ENCODE results near the gene BOLA1. TPM values are rescaled to one million over a fixed set of nuclear protein-coding genes. Genes with fewer than 3 reads are reported as not detected.
"Not testable (repeated sequence)": the region's sequence is repeated elsewhere in the genome, so short reads cannot be mapped to it uniquely, and the experiment has no call there.

BOLA1 gene
- total RNA-seq, result 19.4 TPM
- long read RNA-seq, transcript BOLA1-202 (2 exons, 859 nt), result major isoform, 6 of 8 reads
- long read RNA-seq, partial matches to known transcripts, result 1 of 8 reads
- long read RNA-seq, other reads (novel, unspliced or antisense), result 1 of 8 reads

- no peaks in the 10 kb centered on the region for H3K36me3 ChIP-seq
- H3K9me3 ChIP-seq (replicated peaks), result no peaks in the 10 kb centered on the region
- peaks cover 19% of the 10 kb centered on the region for H3K4me1 ChIP-seq
- H3K27me3 ChIP-seq (ENCODE audit: low read depth), result no peaks in the 10 kb centered on the region
- H3K4me3 ChIP-seq, result peak within 1 kb of the TSS; percentile 79
- peak; percentile 94 for DNase-seq
- peak within 1 kb of the TSS; percentile 92 for H3K27ac ChIP-seq (replicated peaks)
- intact Hi-C loops (cut with micrococcal nuclease), result no loop called here
- TF ChIP-seq, protein P1, sequence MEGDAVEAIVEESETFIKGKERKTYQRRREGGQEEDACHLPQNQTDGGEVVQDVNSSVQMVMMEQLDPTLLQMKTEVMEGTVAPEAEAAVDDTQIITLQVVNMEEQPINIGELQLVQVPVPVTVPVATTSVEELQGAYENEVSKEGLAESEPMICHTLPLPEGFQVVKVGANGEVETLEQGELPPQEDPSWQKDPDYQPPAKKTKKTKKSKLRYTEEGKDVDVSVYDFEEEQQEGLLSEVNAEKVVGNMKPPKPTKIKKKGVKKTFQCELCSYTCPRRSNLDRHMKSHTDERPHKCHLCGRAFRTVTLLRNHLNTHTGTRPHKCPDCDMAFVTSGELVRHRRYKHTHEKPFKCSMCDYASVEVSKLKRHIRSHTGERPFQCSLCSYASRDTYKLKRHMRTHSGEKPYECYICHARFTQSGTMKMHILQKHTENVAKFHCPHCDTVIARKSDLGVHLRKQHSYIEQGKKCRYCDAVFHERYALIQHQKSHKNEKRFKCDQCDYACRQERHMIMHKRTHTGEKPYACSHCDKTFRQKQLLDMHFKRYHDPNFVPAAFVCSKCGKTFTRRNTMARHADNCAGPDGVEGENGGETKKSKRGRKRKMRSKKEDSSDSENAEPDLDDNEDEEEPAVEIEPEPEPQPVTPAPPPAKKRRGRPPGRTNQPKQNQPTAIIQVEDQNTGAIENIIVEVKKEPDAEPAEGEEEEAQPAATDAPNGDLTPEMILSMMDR (IDR thresholded peaks at IDR 0.05; ENCODE audit: borderline replicate concordance), result no peak
These were observed at the start of gene BOLA1 for GRCh38 chr1:149899460-149900284. Gene BOLA1 (plus strand): TSS chr1:149899568. CDS start chr1:149900060, 492 bp downstream.

DNA sequence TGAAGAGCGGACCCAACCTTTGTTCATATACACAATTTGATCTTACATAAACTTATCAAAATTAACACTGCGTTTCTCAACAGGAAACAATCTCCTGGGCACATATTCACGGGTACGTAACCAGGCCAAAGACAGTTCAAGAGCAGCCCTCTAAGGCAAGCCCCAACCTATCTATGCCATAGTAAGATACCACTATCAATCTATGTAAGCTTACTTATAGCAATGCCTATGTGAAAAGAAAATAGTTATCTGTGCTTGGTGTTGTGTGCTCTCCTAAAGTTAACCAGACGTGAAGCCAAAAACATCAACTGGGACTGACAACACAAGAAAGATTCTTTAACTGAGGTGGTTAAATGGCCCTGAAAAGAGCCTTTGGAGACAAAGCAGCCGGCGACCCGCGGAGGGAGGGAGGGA is 49.4 kb upstream of the BOLA1 start:
- Histone ChIP-seq H3K36me3 (no peaks in the 10 kb centered on the region), H3K4me3 (peak overlapping the region; percentile 69), H3K27ac (replicated peaks) (peak overlapping the region; percentile 70), H3K27me3 (ENCODE audit: low read depth) (no peaks in the 10 kb centered on the region), H3K9me3 (replicated peaks) (no peaks in the 10 kb centered on the region), H3K4me1 (peaks cover 41% of the 10 kb centered on the region)
- no peak for DNase-seq
- intact Hi-C loops (cut with micrococcal nuclease), result no loop called here
- TF ChIP-seq, protein P1 (IDR thresholded peaks at IDR 0.05; ENCODE audit: borderline replicate concordance), result no peak

- H3K27me3 ChIP-seq (ENCODE audit: low read depth); DNase-seq; H3K4me3 ChIP-seq; H3K27ac ChIP-seq (replicated peaks); H3K36me3 ChIP-seq; H3K9me3 ChIP-seq (replicated peaks); intact Hi-C loops (cut with micrococcal nuclease): not testable (repeated sequence)
- peaks cover 32% of the 10 kb centered on the region for H3K4me1 ChIP-seq
These were observed 48.5 kb upstream of the BOLA1 start for GRCh38 chr1:149850732-149851345.

GRCh38 chr1:149851585-149852213 is 47.7 kb upstream of the BOLA1 start:
- H3K36me3 ChIP-seq; DNase-seq; H3K4me3 ChIP-seq; intact Hi-C loops (cut with micrococcal nuclease); H3K27me3 ChIP-seq (ENCODE audit: low read depth); H3K27ac ChIP-seq (replicated peaks); H3K9me3 ChIP-seq (replicated peaks): not testable (repeated sequence)
- peaks cover 27% of the 10 kb centered on the region for H3K4me1 ChIP-seq

- DNase-seq; intact Hi-C loops (cut with micrococcal nuclease); H3K27ac ChIP-seq (replicated peaks); H3K9me3 ChIP-seq (replicated peaks); H3K27me3 ChIP-seq (ENCODE audit: low read depth); H3K4me3 ChIP-seq; H3K36me3 ChIP-seq: not testable (repeated sequence)
- H3K4me1 ChIP-seq, result peaks cover 27% of the 10 kb centered on the region
These were observed 47.1 kb upstream of the BOLA1 start for GRCh38 chr1:149852263-149852662.

GRCh38 chr1:149860271-149860670 is 39.1 kb upstream of the BOLA1 start:
- H3K36me3 ChIP-seq; H3K9me3 ChIP-seq (replicated peaks); DNase-seq; intact Hi-C loops (cut with micrococcal nuclease); H3K4me1 ChIP-seq; H3K27ac ChIP-seq (replicated peaks); H3K27me3 ChIP-seq (ENCODE audit: low read depth); H3K4me3 ChIP-seq: not testable (repeated sequence)

- DNase-seq; H3K27ac ChIP-seq (replicated peaks); H3K4me3 ChIP-seq; intact Hi-C loops (cut with micrococcal nuclease); H3K27me3 ChIP-seq (ENCODE audit: low read depth); H3K36me3 ChIP-seq; H3K4me1 ChIP-seq; H3K9me3 ChIP-seq (replicated peaks): not testable (repeated sequence)
These were observed 38.5 kb upstream of the BOLA1 start for GRCh38 chr1:149860684-149861496.

DNA sequence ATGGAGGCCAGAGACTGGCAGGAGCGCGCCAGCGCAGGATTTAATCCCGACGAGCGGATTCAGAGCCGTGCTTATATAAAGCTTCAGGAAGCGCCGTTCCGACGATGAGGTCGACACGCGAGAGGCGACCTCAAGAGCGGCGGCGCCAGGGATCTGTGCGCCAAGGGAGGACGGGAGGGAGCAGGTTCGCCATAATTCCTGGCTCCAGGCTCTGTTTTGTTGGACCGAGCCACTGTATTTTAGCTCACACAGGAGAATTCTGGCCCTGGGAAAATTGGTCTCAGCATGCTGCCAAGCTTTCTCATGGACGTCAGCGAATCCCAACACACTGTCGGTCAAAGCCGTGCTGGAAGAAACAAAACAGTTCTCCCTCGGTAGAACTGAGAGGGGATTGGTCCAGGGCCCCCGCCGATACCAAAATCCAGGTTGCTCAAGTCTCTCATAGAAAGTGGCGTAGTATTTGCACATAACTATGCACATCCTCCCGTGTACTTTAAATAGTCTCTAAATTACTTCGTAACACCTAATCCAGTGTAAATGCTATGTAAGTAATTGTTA is 37.8 kb upstream of the BOLA1 start:
- H3K27me3 ChIP-seq (ENCODE audit: low read depth); H3K4me3 ChIP-seq; intact Hi-C loops (cut with micrococcal nuclease); H3K9me3 ChIP-seq (replicated peaks); H3K4me1 ChIP-seq; H3K27ac ChIP-seq (replicated peaks); H3K36me3 ChIP-seq; DNase-seq: not testable (repeated sequence)

DNA sequence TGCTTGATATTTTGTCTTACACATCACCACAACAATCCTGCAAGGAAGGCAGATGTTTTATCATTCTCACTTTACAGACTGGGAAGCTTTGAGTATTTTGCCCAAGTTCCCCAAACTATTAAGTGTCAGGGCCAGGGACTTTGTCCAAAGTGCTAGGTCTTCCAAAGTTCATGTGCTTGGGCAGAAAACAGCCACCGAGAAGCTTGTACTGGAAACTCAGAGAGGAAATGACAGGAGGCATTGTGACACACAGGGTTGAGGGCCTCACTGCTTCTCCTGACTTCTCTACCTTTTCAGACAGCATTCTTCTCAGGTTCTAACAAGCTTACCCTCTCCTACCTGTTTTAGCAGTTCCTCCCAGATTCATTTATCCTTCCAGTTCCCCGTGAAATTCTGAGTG is 32.5 kb upstream of the BOLA1 start:
- H3K4me3 ChIP-seq; H3K9me3 ChIP-seq (replicated peaks); H3K36me3 ChIP-seq; H3K4me1 ChIP-seq; intact Hi-C loops (cut with micrococcal nuclease); H3K27ac ChIP-seq (replicated peaks); DNase-seq; H3K27me3 ChIP-seq (ENCODE audit: low read depth): not testable (repeated sequence)

DNA sequence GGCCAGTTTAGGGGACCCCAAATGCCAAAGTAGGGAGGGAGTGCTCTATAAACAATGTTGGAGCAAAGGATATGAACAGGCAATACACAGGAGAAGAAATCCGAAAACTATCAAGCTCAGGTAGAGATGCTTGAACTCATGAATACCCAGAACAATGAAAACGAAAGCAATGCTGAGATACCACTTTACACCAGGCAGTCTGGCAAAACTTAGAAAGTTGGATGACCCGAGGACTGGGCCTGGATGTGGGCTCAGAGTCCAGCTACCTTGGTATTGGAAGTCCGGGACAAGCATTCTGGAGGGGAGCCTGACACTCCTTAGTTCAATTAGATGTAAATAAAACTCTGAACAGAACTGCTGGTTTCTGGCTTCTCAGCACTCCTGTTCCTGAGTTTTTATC is 26.3 kb upstream of the BOLA1 start:
- H3K4me3 ChIP-seq; H3K4me1 ChIP-seq; H3K36me3 ChIP-seq; intact Hi-C loops (cut with micrococcal nuclease); H3K27ac ChIP-seq (replicated peaks); DNase-seq; H3K27me3 ChIP-seq (ENCODE audit: low read depth); H3K9me3 ChIP-seq (replicated peaks): not testable (repeated sequence)

Data from left ventricle myocardium inferior (tissue), 1 donor.